T-helper 22 cell (primary cell): ENCODE results near the gene CDH23.

Source experiments
- DNase-seq: peaks from one replicate; pipeline ENCODE4 v3.0.0-alpha.2; 2020; ENCODE audit warnings: low read depth

CDH23 gene

DNA sequence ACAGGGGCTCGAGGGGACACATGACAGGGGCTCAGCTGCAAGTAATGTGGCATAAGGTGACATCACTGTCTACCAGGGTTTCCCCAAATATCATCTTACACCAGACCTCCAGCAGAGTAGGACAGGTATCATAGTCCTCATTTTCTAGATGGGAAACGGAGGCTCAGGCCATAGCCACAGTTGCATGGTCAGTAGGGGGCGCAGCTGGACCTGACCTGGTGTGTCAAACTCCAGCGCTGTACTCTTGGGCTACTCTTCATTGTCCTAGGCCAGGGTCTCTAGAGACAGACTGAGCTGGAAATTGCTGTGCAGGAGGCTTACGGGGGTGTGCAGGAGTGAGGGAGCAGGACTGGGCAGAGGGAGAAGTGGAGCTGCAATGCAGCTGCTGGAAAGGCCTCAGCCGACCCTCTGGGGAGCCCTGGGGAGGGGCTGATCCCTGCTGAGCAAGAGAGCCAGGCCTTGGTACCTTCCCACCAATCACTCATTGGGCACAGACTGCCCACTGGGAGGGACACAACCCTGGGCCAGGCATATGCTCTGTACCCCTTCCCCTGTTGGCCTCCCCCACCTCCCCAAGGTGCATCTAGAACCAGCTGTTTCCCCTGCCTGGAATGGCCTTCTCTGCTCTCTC, 89.9 kb downstream of the CDH23 start:
- no peak for DNase-seq

GRCh38 chr10:71487726-71488125, 91.0 kb downstream of the CDH23 start:
- DNase-seq = no peak

DNA sequence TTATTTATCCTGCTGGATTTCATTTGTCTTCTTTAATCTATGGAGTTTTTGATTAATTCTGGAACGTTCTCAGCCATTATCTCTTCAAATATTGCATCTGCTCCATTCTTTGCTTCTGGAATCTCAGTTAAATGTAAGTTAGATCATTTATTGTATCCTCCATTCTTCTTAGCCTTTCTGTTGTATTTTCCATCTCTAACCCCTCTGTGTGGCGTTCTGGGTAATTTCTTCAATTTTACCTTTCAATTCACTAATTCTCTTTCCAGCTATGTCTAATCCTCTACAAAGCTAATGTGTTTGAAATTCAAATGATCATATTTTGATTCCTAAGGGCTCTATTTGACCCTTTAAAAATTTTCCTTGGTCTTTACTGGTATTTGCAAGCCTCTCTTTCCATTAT, 92.4 kb downstream of the CDH23 start:
- DNase-seq = no peak

GRCh38 chr10:71492872-71493271, 96.2 kb downstream of the CDH23 start:
- no peak for DNase-seq

DNA sequence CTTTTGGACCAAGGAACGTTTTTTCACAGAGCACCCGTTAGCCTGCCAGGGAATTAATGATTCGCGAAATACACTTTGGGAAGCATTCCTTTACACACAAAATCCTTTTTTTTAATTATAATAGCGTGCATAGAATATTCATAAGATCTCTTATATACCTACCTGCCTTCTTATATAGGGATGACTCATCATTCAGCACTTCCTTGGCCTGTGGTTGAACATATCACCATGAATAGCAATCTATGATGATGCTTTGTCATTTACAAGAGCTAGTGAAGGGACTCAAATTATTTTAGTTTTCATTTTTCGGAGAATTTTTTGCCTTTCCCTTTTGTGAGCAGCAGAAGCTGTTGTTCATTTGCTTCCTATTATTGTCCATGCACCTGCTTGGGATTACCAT, 97.0 kb downstream of the CDH23 start:
- no peak for DNase-seq

- no peak for DNase-seq
Measured at GRCh38 chr10:71494476-71494875, 97.8 kb downstream of the CDH23 start.

DNA sequence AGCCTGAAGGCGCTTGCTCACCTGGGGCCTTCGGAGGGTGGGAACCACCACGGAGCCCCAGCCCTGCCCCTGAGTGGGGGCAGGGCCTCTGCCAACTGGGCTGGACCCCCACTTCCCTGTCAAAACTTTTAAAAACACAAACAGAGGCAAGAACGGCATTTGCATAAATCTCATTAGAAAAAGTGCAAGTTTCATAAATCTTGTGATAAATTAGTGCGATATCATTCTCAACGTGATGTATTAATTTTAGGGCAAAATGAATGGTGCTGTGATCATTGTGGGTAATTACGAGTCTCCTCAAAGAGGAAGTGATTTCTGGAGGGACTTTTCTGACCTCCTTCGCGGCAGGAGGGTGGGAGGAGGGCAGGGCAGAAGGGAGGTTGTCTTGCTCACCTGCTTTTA, 98.3 kb downstream of the CDH23 start:
- DNase-seq = no peak

GRCh38 chr10:71496927-71497762, 100.4 kb downstream of the CDH23 start:
- DNase-seq = no peak

GRCh38 chr10:71497763-71498326, 101.1 kb downstream of the CDH23 start:
- no peak for DNase-seq

DNA sequence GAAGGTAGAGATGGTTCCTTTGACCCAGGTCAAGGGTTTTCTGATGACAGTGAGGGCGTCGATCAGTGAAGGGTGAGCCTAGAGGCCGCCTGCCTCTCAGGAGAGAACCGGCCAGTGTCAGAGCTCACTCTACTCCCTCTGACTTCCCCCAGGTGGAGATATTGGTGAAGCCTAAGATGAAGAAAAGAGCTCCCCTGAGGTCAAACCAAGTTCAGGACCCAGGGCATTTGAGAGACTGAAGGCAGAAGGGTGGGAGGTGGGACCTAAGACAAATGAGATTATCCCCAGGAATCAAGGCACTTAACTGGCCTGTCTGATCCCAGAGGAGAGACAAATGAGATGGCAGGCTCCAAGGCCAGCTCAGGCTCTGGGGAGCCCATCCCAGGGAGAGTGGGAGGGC, 104.7 kb downstream of the CDH23 start:
- DNase-seq = no peak

GRCh38 chr10:71502190-71502589, 105.5 kb downstream of the CDH23 start:
- no peak for DNase-seq

- no peak for DNase-seq
Measured at GRCh38 chr10:71502851-71503250, 106.1 kb downstream of the CDH23 start.

- DNase-seq = no peak
Measured at GRCh38 chr10:71504168-71504567, 107.4 kb downstream of the CDH23 start.

DNA sequence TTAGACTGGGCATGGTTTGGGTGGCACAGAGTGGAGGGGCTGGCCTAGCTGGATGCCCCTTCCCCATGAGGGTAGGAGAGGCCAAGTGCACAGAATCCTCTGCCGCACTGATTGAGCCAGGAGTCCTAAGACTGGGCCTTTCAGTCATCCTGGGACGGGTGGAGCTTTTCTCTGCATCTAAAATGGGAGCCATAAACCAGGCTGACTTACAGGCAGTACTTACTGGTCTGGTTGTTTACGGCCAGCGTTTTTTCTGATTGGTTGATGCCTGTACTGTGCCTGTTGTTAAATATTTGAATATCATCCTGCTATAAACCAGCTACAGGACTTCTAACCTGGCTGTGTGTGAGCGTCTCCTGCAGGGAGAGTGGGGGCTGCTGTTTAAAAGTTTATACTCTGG, 107.8 kb downstream of the CDH23 start:
- no peak for DNase-seq

DNA sequence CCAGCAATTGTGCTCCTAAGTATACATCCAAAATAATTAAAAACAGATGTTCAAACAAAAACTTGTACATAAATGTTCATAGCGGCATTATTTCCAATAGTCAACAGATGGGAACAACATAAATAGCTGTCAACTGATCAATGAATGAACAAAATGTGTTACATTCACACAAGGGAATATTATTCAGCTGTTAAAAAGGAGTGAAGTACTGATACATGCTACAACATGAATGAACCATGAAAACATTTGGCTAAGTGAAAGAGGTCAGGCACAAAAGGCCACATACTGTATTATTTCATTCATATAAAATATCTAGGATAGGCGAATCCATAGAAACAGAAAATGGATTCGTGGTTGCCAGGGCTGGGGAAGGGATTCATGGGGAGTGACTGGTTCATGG, 109.1 kb downstream of the CDH23 start:
- DNase-seq = no peak

- no peak for DNase-seq
Measured at GRCh38 chr10:71509444-71509843, 112.7 kb downstream of the CDH23 start.

DNA sequence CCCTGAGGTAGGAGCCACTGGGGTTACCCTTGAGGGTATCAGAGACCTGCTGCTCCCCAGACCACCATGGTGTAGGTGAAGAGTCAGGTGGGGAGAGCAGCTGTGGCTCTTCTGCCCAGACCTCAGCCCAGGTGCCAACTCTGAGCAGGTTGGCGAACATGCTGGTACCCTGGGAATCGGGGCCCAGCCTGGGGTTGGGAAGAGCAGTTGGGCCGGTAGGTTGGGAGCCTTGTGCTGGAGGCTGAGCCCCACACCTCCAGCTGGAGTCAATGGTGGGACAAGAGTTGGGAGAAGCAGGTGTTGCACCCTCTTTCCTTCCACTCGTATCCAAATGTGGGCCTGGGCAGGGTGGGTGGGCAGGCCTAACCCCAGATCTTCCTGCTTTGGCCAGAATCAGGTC, 114.5 kb downstream of the CDH23 start:
- no peak for DNase-seq

- DNase-seq = no peak
Measured at GRCh38 chr10:71512312-71512711, 115.6 kb downstream of the CDH23 start.

DNA sequence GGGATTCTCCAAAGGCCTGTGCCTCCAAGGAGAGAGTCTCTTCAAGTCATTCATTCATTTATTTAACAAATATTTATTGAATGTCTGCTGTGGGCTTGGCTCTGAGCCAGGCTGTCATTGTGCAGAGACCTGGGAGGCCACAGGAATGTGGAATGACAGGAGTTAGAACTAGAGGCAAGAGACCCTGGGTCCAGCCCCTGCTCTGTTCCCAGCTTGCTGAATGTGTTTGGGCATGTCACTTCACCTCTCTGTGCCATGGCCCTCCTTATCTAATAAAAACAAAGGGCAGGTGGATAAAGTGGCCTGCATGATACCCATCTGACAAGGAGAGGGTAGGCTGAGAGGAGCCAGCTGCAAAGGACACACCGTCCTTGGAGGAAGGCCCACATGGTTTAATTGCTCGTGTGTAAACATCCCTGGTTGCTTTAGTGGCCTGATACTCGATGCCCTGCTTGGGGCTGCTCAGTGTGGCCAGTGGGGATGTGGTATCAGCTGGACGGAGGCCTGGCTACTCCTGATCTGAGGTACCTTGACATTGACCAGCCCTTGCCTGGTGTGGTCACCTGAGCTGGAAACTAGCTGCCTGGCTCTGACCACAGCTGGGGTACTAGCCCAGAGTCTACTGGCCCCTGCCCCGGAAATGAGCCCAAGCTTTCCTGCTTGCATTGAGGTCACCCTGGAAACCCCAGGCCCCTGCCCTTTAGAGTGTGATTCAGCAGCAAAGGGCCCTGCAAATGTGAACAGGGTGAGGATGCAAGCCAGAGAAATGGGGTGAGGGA, 116.2 kb downstream of the CDH23 start:
- DNase-seq = no peak

DNA sequence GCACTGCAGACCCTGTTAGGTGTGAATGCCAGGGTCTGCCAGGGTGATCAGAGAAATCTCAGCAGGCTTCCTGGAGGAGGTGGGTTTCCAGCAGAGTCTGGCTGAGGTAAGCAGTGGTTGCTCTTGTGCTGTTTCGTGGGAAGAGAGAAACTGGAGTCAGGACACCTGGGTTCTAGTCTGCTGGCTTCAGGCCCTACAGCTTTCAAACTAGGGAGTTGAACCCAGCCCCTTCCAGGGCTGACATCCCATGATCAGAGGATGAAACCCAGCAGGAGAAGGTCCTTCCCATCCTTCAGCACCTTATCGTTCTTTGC, 116.8 kb downstream of the CDH23 start:
- DNase-seq = no peak

DNA sequence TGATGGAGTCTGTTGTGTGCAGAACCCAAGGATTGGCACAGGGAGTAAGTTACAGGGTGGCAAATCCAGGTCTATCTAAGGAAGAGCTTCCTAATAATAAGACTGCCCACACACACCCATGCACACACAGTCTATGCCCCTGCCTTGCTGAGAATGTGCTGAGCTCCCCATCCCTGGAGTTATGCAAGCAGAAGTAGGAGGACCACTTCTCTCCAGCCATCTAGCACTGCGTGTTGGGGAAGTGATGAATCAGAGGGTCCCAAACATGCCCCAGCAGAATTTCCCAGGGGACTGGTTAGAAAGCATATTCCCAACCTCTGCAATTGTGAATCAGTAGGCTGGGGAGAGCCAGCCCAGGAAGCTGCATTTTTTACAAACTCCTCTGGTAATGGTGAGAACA, 117.2 kb downstream of the CDH23 start:
- DNase-seq = no peak

GRCh38 chr10:71515531-71516172, 118.9 kb downstream of the CDH23 start:
- DNase-seq = no peak
